ENCODE data around the gene ANGPTL4. TPM values are rescaled to one million over a fixed set of nuclear protein-coding genes. Genes with fewer than 3 reads are reported as not detected.
A peak's percentile ranks its signal among the peaks of the same experiment; 100 is the strongest.

ANGPTL4 gene
- total and polyA plus RNA-seq, 2 of the 13 experiments (the other 11 are each of a cell fraction or from before 2014, with no cell fraction given), result 0.80 to 21.7 TPM

DNA sequence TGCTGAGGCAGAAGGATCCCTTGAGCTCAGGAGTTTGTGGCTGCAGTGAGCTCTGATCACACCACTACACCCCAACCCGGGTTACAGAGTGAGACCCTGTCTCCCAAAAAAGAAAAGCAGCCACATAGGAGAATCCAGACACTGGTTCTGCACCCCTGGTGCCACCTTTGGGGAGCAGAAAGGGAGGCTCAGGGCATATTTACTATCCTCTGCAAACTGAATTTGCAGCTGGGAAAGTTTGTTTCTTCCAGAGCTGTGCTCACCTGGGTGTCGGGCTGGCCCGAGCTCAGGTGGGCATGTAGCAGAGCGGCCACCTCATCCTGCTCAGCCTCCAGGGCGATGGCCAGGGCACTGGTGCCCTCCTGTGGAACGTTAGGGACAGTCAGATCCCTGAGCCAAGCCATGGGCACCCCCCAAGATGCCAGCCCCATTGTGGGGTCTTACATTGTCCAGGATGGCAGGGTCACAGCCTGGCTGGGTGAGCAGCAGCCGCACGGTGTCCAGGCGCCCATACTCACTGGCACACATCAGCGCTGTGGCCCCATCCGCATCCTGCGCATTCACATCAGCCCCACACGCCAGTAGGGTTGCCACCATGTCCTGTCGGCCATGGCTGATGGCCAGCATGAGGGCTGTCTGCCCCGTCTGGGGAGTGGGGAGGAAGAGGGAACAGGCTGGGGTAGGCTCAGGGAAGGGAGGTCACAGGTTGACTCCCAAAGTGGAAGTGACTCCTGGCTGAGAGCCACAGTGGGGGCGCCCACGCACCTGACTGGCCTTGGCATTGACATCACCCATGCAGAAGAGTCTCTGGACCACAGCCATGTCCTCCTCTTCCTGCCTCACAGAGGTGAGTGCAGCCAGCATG is 39.5 kb upstream of the ANGPTL4 start (continued):
- TF ChIP-seq, protein P1, sequence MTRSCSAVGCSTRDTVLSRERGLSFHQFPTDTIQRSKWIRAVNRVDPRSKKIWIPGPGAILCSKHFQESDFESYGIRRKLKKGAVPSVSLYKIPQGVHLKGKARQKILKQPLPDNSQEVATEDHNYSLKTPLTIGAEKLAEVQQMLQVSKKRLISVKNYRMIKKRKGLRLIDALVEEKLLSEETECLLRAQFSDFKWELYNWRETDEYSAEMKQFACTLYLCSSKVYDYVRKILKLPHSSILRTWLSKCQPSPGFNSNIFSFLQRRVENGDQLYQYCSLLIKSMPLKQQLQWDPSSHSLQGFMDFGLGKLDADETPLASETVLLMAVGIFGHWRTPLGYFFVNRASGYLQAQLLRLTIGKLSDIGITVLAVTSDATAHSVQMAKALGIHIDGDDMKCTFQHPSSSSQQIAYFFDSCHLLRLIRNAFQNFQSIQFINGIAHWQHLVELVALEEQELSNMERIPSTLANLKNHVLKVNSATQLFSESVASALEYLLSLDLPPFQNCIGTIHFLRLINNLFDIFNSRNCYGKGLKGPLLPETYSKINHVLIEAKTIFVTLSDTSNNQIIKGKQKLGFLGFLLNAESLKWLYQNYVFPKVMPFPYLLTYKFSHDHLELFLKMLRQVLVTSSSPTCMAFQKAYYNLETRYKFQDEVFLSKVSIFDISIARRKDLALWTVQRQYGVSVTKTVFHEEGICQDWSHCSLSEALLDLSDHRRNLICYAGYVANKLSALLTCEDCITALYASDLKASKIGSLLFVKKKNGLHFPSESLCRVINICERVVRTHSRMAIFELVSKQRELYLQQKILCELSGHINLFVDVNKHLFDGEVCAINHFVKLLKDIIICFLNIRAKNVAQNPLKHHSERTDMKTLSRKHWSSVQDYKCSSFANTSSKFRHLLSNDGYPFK (CRISPR knock-in tag; IDR thresholded peaks at IDR 0.05; ENCODE audit: borderline replicate concordance), result no peak
- TF ChIP-seq CAMTA2 (CRISPR knock-in tag; IDR thresholded peaks at IDR 0.05; ENCODE audit: borderline replicate concordance) (no peak), SRSF1 (optimal IDR thresholded peaks at IDR 0.05; ENCODE audit: low read depth, low read length) (no peak), KAT7 (CRISPR knock-in tag; IDR thresholded peaks at IDR 0.05; ENCODE audit: borderline replicate concordance) (no peak), POLR2AphosphoS5 (IDR thresholded peaks at IDR 0.05; ENCODE audit: low read depth, low read length) (peak; percentile 17; the same call in 1 of the 2 replicates), AGO2 (optimal IDR thresholded peaks at IDR 0.05; ENCODE audit: low read depth, low read length) (peak; percentile 100), ZNF547 (CRISPR knock-in tag; IDR thresholded peaks at IDR 0.05) (0 out of 2 replicates have a peak, but pooled peaks have one; percentile 60), PAF1 (CRISPR knock-in tag; IDR thresholded peaks at IDR 0.05) (peak; percentile 81), ISX (CRISPR knock-in tag; conservative IDR thresholded peaks at IDR 0.05) (no peak), RELA (CRISPR knock-in tag; IDR thresholded peaks at IDR 0.05) (no peak)
- TF ChIP-seq, protein P2, sequence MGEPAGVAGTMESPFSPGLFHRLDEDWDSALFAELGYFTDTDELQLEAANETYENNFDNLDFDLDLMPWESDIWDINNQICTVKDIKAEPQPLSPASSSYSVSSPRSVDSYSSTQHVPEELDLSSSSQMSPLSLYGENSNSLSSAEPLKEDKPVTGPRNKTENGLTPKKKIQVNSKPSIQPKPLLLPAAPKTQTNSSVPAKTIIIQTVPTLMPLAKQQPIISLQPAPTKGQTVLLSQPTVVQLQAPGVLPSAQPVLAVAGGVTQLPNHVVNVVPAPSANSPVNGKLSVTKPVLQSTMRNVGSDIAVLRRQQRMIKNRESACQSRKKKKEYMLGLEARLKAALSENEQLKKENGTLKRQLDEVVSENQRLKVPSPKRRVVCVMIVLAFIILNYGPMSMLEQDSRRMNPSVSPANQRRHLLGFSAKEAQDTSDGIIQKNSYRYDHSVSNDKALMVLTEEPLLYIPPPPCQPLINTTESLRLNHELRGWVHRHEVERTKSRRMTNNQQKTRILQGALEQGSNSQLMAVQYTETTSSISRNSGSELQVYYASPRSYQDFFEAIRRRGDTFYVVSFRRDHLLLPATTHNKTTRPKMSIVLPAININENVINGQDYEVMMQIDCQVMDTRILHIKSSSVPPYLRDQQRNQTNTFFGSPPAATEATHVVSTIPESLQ (CRISPR knock-in tag; conservative IDR thresholded peaks at IDR 0.05), result no peak
- TF ChIP-seq, protein P3, sequence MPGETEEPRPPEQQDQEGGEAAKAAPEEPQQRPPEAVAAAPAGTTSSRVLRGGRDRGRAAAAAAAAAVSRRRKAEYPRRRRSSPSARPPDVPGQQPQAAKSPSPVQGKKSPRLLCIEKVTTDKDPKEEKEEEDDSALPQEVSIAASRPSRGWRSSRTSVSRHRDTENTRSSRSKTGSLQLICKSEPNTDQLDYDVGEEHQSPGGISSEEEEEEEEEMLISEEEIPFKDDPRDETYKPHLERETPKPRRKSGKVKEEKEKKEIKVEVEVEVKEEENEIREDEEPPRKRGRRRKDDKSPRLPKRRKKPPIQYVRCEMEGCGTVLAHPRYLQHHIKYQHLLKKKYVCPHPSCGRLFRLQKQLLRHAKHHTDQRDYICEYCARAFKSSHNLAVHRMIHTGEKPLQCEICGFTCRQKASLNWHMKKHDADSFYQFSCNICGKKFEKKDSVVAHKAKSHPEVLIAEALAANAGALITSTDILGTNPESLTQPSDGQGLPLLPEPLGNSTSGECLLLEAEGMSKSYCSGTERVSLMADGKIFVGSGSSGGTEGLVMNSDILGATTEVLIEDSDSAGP (CRISPR knock-in tag; IDR thresholded peaks at IDR 0.05; ENCODE audit: borderline replicate concordance), result peak; percentile 38; the same call in 1 of the 2 replicates
- TF ChIP-seq, protein P4, sequence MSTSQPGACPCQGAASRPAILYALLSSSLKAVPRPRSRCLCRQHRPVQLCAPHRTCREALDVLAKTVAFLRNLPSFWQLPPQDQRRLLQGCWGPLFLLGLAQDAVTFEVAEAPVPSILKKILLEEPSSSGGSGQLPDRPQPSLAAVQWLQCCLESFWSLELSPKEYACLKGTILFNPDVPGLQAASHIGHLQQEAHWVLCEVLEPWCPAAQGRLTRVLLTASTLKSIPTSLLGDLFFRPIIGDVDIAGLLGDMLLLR (CRISPR knock-in tag; IDR thresholded peaks at IDR 0.05), result peak; percentile 39; the same call in 1 of the 2 replicates
- TF ChIP-seq, protein P5, sequence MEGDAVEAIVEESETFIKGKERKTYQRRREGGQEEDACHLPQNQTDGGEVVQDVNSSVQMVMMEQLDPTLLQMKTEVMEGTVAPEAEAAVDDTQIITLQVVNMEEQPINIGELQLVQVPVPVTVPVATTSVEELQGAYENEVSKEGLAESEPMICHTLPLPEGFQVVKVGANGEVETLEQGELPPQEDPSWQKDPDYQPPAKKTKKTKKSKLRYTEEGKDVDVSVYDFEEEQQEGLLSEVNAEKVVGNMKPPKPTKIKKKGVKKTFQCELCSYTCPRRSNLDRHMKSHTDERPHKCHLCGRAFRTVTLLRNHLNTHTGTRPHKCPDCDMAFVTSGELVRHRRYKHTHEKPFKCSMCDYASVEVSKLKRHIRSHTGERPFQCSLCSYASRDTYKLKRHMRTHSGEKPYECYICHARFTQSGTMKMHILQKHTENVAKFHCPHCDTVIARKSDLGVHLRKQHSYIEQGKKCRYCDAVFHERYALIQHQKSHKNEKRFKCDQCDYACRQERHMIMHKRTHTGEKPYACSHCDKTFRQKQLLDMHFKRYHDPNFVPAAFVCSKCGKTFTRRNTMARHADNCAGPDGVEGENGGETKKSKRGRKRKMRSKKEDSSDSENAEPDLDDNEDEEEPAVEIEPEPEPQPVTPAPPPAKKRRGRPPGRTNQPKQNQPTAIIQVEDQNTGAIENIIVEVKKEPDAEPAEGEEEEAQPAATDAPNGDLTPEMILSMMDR (CRISPR knock-in tag; IDR thresholded peaks at IDR 0.05), result peak; percentile 40
- TF ChIP-seq, protein P6, sequence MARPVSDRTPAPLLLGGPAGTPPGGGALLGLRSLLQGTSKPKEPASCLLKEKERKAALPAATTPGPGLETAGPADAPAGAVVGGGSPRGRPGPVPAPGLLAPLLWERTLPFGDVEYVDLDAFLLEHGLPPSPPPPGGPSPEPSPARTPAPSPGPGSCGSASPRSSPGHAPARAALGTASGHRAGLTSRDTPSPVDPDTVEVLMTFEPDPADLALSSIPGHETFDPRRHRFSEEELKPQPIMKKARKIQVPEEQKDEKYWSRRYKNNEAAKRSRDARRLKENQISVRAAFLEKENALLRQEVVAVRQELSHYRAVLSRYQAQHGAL (CRISPR knock-in tag; IDR thresholded peaks at IDR 0.05; ENCODE audit: not compliant biosample characterization), result no peak
